GM21737 (cell line): ENCODE measurements around the gene EEPD1.
"Not testable (repeated sequence)": the region's sequence is repeated elsewhere in the genome, so short reads cannot be mapped to it uniquely, and the experiment has no call there.

Source experiments
- ATAC-seq: cut with Tn5 transposase; IDR thresholded peaks from one replicate; pipeline ENCODE4 v1.9.1; 2021; ENCODE audit warnings: mild to moderate bottlenecking, moderate library complexity; ENCODE audit not compliant: unreplicated experiment

Gene EEPD1

DNA sequence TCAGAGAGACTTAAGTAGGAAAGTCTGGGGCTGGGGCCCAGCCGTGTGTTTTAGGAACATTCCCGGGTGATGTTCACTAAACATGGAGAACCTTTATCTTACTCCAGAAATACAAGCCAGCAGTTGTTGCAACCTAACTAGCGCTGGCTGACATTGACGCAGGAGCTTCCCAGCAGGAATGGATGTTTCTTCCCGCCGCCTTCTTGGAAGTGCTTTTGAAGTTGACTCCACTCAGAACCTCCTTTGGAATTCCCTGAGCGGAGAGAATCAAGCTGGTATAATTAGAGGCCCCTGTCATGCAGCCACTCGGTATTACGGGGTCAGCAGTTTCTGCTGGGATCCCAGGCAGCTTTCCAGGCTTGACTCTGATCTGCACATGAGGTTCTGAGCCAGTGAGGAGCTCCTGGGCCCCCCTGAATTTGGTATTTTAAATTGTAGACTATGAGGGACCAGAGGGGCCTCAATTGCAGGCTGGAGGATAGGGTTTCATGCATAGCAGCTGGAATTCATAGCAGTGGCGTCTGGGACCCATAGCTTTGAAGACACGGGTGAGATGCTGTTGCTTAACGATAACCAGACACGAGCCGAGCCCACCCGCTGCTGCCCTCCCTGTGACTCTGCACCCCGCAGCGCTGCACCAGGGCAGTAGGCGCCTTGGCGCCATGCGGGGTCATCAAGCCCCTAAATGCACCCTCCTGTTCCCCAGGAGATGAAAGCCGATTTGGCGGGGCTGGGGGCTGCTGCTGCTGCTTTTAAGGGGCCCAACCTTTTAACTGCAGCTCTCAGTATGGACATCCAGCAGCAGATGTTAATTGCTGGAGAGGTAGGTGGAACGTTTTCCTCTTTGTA lies 61.8 kb downstream of the EEPD1 start:
- ATAC-seq: no peak

DNA sequence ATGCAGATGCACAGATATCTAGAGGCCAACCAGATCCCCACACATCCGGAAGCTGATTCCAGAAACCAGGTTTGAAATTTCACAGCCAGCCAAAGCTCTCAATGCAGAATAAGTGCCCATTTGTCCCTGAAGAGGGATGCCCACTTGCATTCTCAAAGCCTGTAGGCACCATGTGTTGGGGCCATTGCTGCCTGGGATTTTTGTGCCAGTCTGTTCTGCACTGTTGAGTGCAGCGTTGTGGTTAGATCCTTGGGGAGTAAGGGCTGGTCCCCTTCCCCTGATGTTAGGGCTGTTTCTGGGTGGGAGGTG lies 62.4 kb downstream of the EEPD1 start:
- no peak for ATAC-seq

DNA sequence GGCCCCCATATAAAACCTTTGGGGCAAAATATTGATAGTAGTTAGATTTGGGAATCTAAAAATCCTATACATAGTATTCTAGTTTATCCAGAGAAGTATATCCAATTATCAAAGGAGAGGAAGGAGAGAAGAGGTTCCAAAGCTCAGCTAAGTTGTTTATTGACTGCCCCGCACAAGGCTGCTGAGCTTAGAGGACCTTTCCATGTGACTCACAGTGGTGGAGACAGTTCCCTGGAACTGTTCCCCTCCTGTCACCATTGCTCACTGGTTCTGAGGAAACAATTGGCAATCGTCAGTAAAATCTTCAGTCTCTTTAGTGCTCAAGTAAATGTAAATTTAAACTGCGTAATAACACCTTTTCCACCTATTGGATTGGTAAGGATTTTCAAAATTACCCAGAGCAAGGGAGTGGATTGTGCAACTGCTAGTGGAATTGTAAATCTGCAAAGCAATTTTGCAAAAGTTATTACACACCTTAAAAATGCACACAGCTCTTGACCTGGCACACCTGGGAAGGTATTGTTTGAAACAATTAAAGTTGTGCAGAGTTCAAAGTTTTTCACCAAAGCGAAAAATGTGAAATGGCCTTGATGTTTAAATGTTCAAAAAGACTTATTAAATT lies 63.1 kb downstream of the EEPD1 start:
- no peak for ATAC-seq

DNA sequence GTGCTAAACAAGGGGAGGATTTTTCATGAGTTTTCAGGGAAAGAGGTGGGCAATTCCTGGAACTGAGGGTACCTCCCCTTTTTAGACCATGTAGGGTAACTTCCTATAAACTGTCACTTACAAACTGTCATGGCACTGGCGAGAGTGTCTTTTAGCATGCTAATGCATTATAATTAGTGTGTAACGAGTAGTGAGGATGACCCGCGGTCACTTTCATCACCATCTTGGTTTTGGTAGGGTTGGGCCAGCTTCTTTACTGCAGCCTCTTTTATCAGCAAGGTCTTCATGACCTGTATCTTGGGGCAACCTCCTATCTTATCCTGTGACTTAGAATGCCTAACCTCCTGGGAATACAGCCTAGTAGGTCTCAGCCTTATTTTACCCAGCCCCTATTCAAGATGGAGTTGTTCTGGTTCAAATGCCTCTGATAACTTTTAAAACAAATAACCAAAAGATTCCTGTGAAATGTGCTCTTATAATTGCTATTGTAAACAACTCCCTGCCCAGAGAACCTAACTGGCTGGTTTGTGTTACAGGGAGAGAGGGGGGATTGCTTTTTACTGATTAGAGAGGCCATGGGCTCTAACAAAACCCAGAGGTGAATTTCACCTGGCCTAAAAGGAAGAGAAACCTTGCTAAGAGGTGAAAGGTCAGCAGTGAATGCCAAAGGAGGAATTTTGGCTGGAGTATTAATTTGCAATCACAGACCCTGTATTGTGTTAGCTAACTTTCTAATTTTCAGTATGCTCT lies 64.3 kb downstream of the EEPD1 start:
- no peak for ATAC-seq

DNA sequence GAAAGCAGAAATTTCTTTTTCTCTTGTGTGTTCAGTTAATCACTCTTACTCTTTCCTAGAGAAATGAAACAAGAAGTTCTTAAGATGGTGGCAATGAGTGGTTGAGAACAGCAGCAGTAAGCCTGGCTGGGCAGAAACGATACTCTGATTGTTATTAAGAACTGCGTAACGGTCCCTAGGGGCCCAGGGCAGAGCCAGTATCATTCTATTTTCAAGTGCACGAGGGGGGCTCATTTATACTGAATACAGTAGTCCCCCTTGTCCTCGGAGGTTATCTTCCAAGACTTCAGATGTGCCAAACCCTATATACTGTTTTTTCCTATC lies 64.9 kb downstream of the EEPD1 start:
- no peak for ATAC-seq

DNA sequence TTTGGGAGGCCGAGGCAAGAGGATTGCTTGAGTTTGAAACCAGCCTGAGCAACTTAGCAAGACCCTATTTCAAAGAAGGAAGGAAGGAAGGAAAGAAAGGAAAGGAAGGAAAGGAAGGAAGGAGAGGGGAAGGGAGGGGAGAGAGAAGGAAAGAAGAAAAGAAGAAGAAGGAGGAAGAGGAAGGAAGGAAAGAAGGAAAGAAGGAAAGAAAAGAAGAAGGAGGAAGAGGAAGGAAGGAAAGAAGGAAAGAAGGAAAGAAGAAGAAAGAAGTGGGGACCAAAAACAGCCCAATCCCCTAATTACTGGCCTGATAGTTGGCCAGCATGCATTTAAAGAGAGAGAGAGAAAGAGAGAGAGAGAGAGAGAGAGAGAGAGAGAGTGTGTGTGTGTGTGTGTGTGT lies 66.4 kb downstream of the EEPD1 start:
- no peak for ATAC-seq

DNA sequence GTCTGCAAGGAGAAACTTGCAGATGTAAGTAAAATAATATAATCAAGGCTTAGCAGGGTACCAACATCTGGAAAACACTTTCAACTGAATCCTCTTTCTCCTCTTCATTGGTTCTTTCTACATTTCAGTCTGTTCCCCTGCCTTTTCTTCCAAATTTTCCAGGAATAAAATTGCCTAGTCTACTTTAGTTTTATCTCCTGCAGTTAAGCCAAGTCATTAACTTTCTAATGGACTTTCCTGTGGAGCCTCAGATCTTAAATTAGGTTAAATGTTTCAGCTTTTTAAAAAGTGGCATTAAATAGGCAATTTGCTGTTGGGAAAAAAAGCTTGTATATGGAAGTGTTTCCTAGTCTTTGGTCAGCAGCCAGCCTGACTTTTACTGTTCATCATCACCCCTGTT lies 70.8 kb downstream of the EEPD1 start:
- no peak for ATAC-seq

DNA sequence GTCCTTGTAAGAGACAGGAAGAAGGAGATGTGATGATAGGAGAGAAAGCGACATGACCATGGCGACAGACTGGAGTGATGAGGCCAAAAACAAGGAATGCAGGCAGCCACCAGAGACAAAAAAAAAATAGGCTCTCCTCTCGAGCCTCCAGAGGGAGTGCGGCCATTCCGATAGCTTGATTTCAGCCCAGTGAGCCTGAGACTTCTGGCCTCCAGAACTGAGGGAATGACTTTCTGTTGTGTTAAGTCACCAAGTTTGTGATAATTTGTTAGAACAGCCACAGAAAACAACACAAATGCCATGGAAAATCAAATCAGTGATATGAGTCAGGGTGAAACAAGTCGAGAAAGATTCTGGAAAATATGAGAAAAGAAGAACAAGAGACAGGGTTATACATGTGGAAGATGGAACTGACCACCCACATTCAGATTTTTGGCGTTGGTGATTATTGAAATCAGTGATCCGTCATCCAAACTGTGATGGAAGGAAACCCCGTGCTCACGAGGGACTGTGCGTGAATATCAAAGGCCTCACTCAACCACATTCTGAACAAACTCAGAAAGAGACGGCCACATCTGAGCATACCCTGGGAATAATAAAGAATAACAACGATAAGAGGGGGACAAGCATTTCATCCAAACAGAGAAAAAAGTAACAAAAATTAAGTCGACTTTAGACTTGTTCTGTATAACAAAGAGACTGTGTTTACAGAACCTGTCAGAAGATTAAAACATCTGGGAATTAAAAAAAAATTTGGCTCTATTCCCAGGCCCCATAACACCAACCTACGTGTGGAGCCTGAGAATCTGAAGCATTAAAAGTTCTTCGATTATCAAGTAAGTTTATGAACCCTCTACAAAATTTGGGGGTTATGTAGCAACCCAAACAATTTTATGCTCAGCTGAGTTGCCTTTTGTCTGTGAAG lies 72.1 kb downstream of the EEPD1 start:
- ATAC-seq: no peak

DNA sequence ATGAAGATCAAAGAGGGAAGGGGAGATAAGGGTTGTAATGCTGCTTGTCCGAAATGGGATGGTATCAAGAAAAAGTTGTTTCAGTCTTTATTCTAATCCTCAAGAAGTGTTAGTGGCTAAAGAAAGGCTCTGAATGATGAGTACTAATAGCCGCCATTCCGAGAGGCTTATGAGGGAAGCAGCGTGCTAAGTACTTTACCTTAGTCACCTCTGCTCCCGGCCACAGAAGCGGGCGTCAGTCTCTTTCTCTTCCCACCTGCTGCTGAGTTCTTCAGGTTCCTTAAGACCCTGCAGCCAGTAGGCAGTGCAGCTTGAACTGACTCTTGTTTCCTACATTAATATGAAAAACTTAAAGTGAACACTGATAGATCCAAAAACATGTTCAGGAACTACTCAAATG lies 73.1 kb downstream of the EEPD1 start:
- ATAC-seq: no peak

DNA sequence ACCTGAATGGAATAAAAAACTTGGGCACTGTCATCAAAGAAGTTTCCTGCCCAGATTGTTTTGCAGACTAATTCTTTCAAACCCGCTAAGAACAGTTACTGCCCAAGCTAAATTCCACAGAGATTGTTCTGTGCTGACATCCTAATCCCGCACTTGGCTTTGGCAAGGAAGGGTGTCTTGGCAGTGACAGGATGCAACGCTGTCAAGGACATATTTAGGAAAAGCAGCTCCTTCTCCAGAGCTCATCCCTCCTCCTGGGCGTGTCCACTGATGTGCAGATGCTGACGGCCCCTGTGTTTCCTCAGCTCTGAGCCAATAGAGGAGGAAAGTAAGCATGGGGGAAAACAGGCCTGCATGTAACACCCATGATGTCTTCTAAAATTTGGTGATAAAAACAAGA lies 74.2 kb downstream of the EEPD1 start:
- ATAC-seq: no peak

DNA sequence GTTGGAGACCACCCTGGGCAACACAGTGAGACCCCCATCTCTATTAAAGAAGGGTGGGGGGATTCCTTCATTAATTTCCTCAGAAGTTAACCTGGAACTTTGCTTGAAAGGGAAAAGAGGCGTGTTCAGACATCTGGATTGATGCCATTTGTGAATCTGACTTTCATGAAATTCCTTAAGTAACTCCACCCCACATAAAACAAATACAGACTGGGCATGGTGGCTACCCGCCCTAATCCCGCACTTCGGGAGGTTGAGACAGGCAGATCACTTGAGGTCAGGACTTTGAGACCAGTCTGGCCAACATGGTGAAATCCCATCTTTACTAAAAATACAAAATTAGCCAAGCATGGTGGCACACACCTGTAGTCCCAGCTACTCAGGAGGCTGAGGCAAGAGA lies 75.0 kb downstream of the EEPD1 start:
- ATAC-seq: no peak

DNA sequence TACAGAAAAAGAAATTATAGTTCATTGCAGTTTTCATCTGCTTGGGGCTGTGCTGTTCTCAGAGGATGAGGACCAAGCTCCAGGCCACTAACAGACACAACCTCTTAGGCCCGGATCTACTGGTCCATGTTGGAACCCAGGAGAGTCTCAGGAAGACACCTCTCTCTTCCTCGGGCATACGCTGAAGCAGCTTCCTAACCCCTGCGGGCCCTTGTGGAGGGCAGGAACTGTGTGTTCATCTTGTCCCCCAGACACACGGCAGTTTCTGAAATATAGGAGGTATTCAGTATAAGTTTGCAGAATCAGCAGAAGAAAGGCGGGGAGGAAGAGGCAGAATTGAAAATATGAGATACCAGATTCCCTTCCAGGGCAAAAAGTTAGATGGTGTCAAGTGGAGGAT lies 78.4 kb downstream of the EEPD1 start:
- ATAC-seq: no peak

DNA sequence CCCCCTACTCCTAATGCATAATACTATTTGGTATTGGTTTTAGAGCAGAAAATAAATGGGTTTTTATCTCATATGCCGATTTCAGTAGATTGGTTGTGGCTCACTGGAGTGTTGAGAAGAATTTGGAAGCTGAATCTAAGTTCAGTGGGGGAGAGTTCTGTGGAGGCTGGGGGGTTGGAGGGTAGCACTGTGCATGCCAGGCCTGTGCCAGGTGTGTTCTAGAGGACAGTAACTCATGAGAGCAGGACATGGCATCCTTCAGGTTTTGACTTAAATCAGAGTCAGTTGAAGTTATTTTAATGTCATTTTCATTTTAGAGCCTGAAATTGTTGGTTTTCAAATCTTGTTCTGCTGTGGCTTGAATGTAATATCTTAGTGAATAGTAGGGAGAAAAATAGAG lies 79.5 kb downstream of the EEPD1 start:
- no peak for ATAC-seq

DNA sequence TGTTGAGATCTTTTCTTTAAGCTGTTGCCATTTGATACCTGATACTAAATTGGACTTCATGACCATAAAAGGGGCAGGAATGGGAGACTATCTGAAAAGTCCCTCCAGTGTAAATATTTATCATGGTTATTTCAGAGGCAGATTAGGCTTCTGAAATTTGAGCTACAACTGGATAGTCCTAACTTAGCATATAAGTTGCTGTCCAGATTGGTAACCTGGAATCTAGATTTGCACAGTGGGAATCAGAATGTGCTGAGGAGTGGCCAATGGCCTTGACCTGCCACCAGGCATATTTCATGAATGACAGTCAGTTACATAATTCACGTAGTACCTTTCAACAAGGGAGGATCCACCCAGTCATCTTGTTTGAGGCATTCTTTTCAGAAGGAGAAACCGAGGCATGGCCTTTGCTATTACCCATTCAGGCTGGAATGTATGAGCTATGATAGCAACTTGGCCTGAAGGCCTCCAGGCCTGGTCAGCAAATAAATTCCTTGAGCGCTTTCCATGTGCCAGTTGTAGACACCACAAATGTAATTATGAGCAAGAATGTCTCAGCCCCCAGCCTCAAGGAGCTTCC lies 80.0 kb downstream of the EEPD1 start:
- ATAC-seq: no peak

DNA sequence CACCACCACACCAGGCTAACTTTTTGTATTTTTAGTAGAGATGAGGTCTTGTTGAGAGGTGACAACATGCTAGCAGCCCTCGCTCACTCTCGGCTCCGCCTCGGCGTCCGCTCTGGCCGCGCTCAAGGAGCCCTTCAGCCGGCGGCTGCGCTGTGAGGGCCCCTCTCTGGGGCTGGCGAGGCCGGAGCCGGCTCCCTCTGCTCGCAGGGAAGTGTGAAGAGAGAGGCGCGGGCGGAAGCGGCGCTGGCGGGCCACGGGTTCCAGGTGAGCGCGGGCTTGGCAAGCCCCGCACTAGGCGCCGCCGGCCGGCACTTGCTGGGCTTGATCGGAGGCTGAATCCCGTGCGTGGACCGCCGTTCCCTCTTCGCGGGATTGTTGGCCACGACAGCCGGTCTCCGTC lies 83.0 kb downstream of the EEPD1 start:
- no peak for ATAC-seq

DNA sequence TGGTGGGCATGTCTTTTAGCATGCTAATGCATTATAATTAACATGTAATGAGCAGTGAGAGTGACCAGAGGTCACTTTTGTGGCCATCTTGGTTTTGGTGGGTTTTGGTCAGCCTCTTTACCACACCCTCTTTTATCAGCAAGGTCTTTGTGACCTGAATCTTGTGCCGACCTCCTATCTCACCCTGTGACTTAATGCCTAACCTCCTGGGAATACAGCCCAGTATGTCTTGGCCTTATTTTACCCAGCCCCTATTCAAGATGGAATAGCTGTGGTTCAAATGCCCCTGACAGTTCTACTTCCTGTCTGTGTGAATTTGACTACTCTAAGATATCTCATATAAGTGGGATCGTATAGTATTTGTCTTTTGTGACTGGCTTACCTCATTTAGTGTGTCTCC lies 85.1 kb downstream of the EEPD1 start:
- ATAC-seq: no peak

DNA sequence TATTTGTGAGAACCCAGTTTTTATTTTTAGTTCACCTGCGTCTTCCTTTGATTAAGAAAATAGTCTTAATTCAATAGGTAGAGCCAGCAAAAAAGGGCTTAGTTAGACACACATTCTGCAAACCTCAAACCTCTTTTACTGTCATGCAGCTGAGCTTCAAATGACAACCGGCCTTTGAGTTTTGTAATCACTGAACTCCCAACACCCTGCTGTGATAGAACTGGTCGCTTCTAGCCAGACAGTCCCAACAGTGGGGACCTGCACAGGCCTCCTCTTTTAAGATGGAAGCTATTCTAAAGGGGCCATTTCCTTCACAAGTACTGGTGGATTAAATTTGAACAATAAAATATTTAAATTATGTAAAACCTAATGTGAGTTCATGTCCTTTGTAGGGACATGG lies 90.3 kb downstream of the EEPD1 start:
- ATAC-seq: not testable (repeated sequence)

DNA sequence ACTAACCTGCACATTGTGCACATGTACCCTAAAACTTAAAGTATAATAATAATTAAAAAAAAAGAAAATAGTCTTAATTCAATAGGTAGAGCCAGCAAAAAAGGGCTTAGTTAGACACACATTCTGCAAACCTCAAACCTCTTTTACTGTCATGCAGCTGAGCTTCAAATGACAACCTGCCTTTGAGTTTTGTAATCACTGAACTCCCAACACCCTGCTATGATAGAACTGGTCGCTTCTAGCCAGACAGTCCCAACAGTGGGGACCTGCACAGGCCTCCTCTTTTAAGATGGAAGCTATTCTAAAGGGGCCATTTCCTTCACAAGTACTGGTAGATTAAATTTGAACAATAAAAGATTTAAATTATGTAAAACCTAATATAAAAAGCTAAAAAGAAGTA lies 90.9 kb downstream of the EEPD1 start:
- not testable (repeated sequence) for ATAC-seq

DNA sequence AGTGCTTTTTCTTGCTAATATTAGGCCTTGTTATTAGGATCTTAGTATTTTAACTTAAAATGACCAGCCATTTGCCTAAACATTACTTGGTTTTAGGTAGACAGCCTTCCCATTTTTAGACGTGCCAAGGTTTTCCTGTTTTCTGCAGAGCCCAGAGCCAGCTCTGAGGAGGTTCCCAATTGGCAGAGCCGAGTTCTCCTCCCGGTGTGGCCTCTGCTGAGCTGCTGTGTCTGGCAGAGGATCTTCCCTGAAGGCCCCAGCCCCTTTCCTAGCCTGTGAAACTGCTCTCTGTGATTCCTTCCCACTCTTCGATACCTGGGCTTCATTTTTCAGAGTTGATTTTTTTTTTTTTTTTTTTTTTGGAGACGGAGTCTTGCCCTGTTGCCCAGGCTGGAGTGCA lies 91.4 kb downstream of the EEPD1 start:
- ATAC-seq: no peak

DNA sequence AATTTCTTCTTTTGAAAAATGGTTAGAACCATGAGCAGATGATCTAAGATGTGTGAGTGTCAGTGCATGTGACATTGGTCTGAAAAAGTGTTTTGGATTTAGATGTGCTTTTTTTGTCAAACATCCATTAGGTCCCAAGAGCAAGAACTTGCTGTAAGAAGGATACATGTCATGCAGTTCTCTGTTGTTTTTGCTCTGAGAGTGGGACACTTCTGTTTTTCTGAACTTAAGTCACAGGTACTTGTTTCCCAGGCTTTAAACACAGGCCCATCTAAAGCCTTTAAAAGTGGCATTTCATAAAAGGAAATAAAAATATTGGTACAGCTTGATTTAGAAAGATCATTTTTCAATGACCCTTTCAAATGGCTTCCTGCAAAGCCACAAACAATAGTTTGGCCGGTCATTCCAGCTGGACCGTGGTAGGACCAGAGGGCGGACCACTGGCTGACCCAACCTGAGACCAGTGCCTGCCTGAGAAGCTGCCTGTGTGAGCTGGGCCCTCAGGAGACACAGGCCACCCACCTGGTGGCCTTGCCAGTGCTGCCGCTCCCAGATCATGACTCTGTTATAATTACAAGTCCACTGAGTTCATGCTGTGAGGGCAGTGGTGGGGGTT lies 92.7 kb downstream of the EEPD1 start:
- no peak for ATAC-seq
